ENCODE measurements around the gene AMH. TPM values are rescaled to one million over a fixed set of nuclear protein-coding genes. Genes with fewer than 3 reads are reported as not detected.

AMH gene
- total and polyA plus RNA-seq, 2 of the 13 experiments (the other 11 are each of a cell fraction or from before 2014, with no cell fraction given): 0.03 to 0.18 TPM

- TF ChIP-seq SIN3A (IDR thresholded peaks at IDR 0.05; ENCODE audit: borderline replicate concordance, low read depth, low read length) (0 out of 2 replicates have a peak, but pooled peaks have one; percentile 28), RFX1 (IDR thresholded peaks at IDR 0.05) (no peak), TFDP2 (CRISPR knock-in tag; IDR thresholded peaks at IDR 0.05) (no peak), GFI1 (CRISPR knock-in tag; IDR thresholded peaks at IDR 0.05; ENCODE audit: borderline replicate concordance) (no peak), ZNF850 (CRISPR knock-in tag; conservative IDR thresholded peaks at IDR 0.05) (no peak), SNAPC4 (CRISPR knock-in tag; IDR thresholded peaks at IDR 0.05) (0 out of 2 replicates have a peak, but pooled peaks have one; percentile 50), HOMEZ (CRISPR knock-in tag; IDR thresholded peaks at IDR 0.05; ENCODE audit: low read depth) (no peak), IKZF4 (CRISPR knock-in tag; IDR thresholded peaks at IDR 0.05; ENCODE audit: borderline replicate concordance, low read depth, not compliant biosample characterization) (no peak), ZNF782 (CRISPR knock-in tag; IDR thresholded peaks at IDR 0.05; ENCODE audit: borderline replicate concordance) (no peak), YEATS4 (CRISPR knock-in tag; IDR thresholded peaks at IDR 0.05; ENCODE audit: borderline replicate concordance) (peak; percentile 24; the same call in 1 of the 2 replicates), SP4 (CRISPR knock-in tag; IDR thresholded peaks at IDR 0.05) (peak; percentile 28; the same call in 1 of the 2 replicates), NFE2 (CRISPR knock-in tag; IDR thresholded peaks at IDR 0.05) (no peak), THAP9 (CRISPR knock-in tag; IDR thresholded peaks at IDR 0.05; ENCODE audit: borderline replicate concordance) (peak; percentile 55; the same call in 1 of the 2 replicates)
- TF ChIP-seq, protein P1, sequence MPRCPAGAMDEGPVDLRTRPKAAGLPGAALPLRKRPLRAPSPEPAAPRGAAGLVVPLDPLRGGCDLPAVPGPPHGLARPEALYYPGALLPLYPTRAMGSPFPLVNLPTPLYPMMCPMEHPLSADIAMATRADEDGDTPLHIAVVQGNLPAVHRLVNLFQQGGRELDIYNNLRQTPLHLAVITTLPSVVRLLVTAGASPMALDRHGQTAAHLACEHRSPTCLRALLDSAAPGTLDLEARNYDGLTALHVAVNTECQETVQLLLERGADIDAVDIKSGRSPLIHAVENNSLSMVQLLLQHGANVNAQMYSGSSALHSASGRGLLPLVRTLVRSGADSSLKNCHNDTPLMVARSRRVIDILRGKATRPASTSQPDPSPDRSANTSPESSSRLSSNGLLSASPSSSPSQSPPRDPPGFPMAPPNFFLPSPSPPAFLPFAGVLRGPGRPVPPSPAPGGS (CRISPR knock-in tag; IDR thresholded peaks at IDR 0.05): no peak
These were observed 17.3 kb downstream of the AMH start (continued) for GRCh38 chr19:2266183-2266993.

Measured in HepG2 (cell line).